Measurements from ENCODE around the gene NEU3.

Gene NEU3

GRCh38 chr11:75032550-75032935 lies 43.8 kb downstream of the NEU3 start:
- H3K27me3 ChIP-seq (ENCODE audit: control insufficient read depth, insufficient read depth, low read length): no peaks in the 10 kb centered on the region
- H3K36me3 ChIP-seq (ENCODE audit: control insufficient read depth, insufficient read depth, low read length): no peaks in the 10 kb centered on the region
- no peak overlapping the region for H2AFZ ChIP-seq
- no peak overlapping the region for H3K9ac ChIP-seq
- H3K4me3 ChIP-seq (ENCODE audit: low read depth, low read length): no peak overlapping the region
- H3K79me2 ChIP-seq: no peaks in the 10 kb centered on the region
- no peaks in the 10 kb centered on the region for H3K4me1 ChIP-seq
- no peak overlapping the region for H3K4me2 ChIP-seq (ENCODE audit: low read length)
- no peak for TF ChIP-seq CTCF (IDR thresholded peaks at IDR 0.05)
- no peaks in the 10 kb centered on the region for H3K9me3 ChIP-seq (ENCODE audit: control insufficient read depth, low read length)
- H3K27ac ChIP-seq: no peak overlapping the region

GRCh38 chr11:75033916-75034315 lies 45.2 kb downstream of the NEU3 start:
- H3K4me2 ChIP-seq (ENCODE audit: low read length): no peak overlapping the region
- no peak overlapping the region for H3K9ac ChIP-seq
- H2AFZ ChIP-seq: no peak overlapping the region
- no peak overlapping the region for H3K27ac ChIP-seq
- H3K4me3 ChIP-seq (ENCODE audit: low read depth, low read length): no peak overlapping the region
- no peaks in the 10 kb centered on the region for H3K36me3 ChIP-seq (ENCODE audit: control insufficient read depth, insufficient read depth, low read length)
- no peaks in the 10 kb centered on the region for H3K79me2 ChIP-seq
- no peaks in the 10 kb centered on the region for H3K4me1 ChIP-seq
- TF ChIP-seq CTCF (IDR thresholded peaks at IDR 0.05): no peak
- H3K9me3 ChIP-seq (ENCODE audit: control insufficient read depth, low read length): no peaks in the 10 kb centered on the region
- H3K27me3 ChIP-seq (ENCODE audit: control insufficient read depth, insufficient read depth, low read length): no peaks in the 10 kb centered on the region

- Histone ChIP-seq H3K4me3 (ENCODE audit: low read depth, low read length) (no peak overlapping the region), H3K27ac (no peak overlapping the region), H3K79me2 (no peaks in the 10 kb centered on the region), H3K27me3 (ENCODE audit: control insufficient read depth, insufficient read depth, low read length) (no peaks in the 10 kb centered on the region), H3K4me1 (no peaks in the 10 kb centered on the region), H3K4me2 (ENCODE audit: low read length) (no peak overlapping the region), H3K9ac (no peak overlapping the region), H3K36me3 (ENCODE audit: control insufficient read depth, insufficient read depth, low read length) (no peaks in the 10 kb centered on the region), H2AFZ (no peak overlapping the region), H3K9me3 (ENCODE audit: control insufficient read depth, low read length) (no peaks in the 10 kb centered on the region)
- no peak for TF ChIP-seq CTCF (IDR thresholded peaks at IDR 0.05)
These were observed 46.5 kb downstream of the NEU3 start for GRCh38 chr11:75035256-75035655.

GRCh38 chr11:75035911-75036565 lies 47.3 kb downstream of the NEU3 start:
- Histone ChIP-seq H3K4me3 (ENCODE audit: low read depth, low read length) (no peak overlapping the region), H3K4me1 (no peaks in the 10 kb centered on the region), H3K27me3 (ENCODE audit: control insufficient read depth, insufficient read depth, low read length) (no peaks in the 10 kb centered on the region), H3K79me2 (no peaks in the 10 kb centered on the region), H3K9me3 (ENCODE audit: control insufficient read depth, low read length) (no peaks in the 10 kb centered on the region), H3K9ac (no peak overlapping the region), H3K36me3 (ENCODE audit: control insufficient read depth, insufficient read depth, low read length) (no peaks in the 10 kb centered on the region), H3K4me2 (ENCODE audit: low read length) (no peak overlapping the region), H2AFZ (no peak overlapping the region), H3K27ac (no peak overlapping the region)
- no peak for TF ChIP-seq CTCF (IDR thresholded peaks at IDR 0.05)

- Histone ChIP-seq H3K4me1 (no peaks in the 10 kb centered on the region), H3K36me3 (ENCODE audit: control insufficient read depth, insufficient read depth, low read length) (no peaks in the 10 kb centered on the region), H3K9ac (no peak overlapping the region), H3K79me2 (no peaks in the 10 kb centered on the region), H3K4me3 (ENCODE audit: low read depth, low read length) (no peak overlapping the region), H3K4me2 (ENCODE audit: low read length) (no peak overlapping the region), H3K27ac (no peak overlapping the region), H3K9me3 (ENCODE audit: control insufficient read depth, low read length) (no peaks in the 10 kb centered on the region), H3K27me3 (ENCODE audit: control insufficient read depth, insufficient read depth, low read length) (no peaks in the 10 kb centered on the region), H2AFZ (no peak overlapping the region)
- no peak for TF ChIP-seq CTCF (IDR thresholded peaks at IDR 0.05)
These were observed 51.5 kb downstream of the NEU3 start for GRCh38 chr11:75040167-75040770.

Measured in parathyroid adenoma (tissue), 2 donors.